PC-3 (cell line): ENCODE measurements around the gene ACBD7. TPM values are rescaled to one million over a fixed set of nuclear protein-coding genes. Genes with fewer than 3 reads are reported as not detected.
A peak's percentile ranks its signal among the peaks of the same experiment; 100 is the strongest.

Experiments used
- ATAC-seq: fragments of 200-7000 bp; cut with Tn5 transposase; 2 replicates; pipeline ENCODE4 v1.9.1; 2020; ENCODE audit warnings: mild to moderate bottlenecking, moderate library complexity
- BruUV-seq: library from RNA; stranded (reverse); fragments of 400-500 nt; replicated peaks from 2 replicates; lab custom pipeline; 2021; lab: Mats Ljungman, UMichigan
- CTCF ChIA-PET: fragments of 300-600 bp; sonication (Branson Sonifier 250); formaldehyde crosslinking; loops from one replicate; lab custom pipeline; 2022; ENCODE audit warnings: antibody characterized with exemption; lab: Charles Lee
- POLR2A ChIA-PET: fragments of 300-600 bp; sonication (Branson Sonifier 250); formaldehyde crosslinking; loops from one replicate; lab custom pipeline; 2022; ENCODE audit warnings: antibody characterized with exemption; ENCODE audit not compliant: unreplicated experiment; lab: Charles Lee
- DNase-seq: peaks from one replicate; pipeline ENCODE4 v3.0.0-alpha.2; 2015
- H2AFZ ChIP-seq: fragments of 300-600 bp; sonication (generic); 2 replicates; pipeline ENCODE4 v1.6.0; 2016; ENCODE audit warnings: antibody characterized with exemption, low read length
- H3F3A ChIP-seq: fragments of 300-600 bp; sonication (generic); one replicate; pipeline ENCODE4 v1.6.0; 2017; ENCODE audit warnings: antibody characterized with exemption, low read length, control low read depth, mild to moderate bottlenecking; ENCODE audit not compliant: unreplicated experiment
- H3K27ac ChIP-seq: fragments of 300-600 bp; sonication (generic); 2 replicates; pipeline ENCODE4 v1.5.1; 2016; ENCODE audit warnings: mild to moderate bottlenecking, low read length
- H3K27me3 ChIP-seq: fragments of 300-600 bp; sonication (generic); 2 replicates; pipeline ENCODE4 v1.6.1; 2016; ENCODE audit warnings: low read length, mixed read lengths
- H3K36me3 ChIP-seq: fragments of 300-600 bp; sonication (generic); 2 replicates; pipeline ENCODE4 v1.6.1; 2016; ENCODE audit warnings: low read depth, mixed run types, low read length, mixed read lengths
- H3K4me1 ChIP-seq: fragments of 300-600 bp; sonication (generic); 2 replicates; pipeline ENCODE4 v1.5.1; 2016; ENCODE audit warnings: low read length; ENCODE audit not compliant: insufficient read depth
- H3K4me2 ChIP-seq: fragments of 300-600 bp; sonication (generic); 2 replicates; pipeline ENCODE4 v1.6.0; 2016; ENCODE audit warnings: low read length
- H3K4me3 ChIP-seq: fragments of 300-600 bp; sonication (generic); 2 replicates; pipeline ENCODE4 v1.5.1; 2016; ENCODE audit warnings: mild to moderate bottlenecking, low read length, mixed read lengths
- H3K79me2 ChIP-seq: fragments of 300-600 bp; sonication (generic); 2 replicates; pipeline ENCODE4 v1.6.1; 2017; ENCODE audit warnings: low read length, mixed read lengths
- H3K9ac ChIP-seq: fragments of 300-600 bp; sonication (generic); 2 replicates; pipeline ENCODE4 v1.6.0; 2016; ENCODE audit warnings: mild to moderate bottlenecking, low read length
- H3K9me2 ChIP-seq: fragments of 300-600 bp; sonication (generic); replicated peaks from 2 replicates; pipeline ENCODE4 v1.6.1; 2016; ENCODE audit warnings: mixed run types, low read length, mixed read lengths
- H3K9me3 ChIP-seq: fragments of 300-600 bp; sonication (generic); 2 replicates; pipeline ENCODE4 v1.6.1; 2016; ENCODE audit warnings: low read length, mixed read lengths
- H4K20me1 ChIP-seq: fragments of 300-600 bp; sonication (generic); 2 replicates; pipeline ENCODE4 v1.6.1; 2016; ENCODE audit warnings: low read length, mixed read lengths
- EZH2 ChIP-seq: fragments of 300-600 bp; sonication (generic); IDR thresholded peaks from one replicate; pipeline ENCODE4 v1.6.1; 2017; ENCODE audit warnings: antibody characterized with exemption, mild to moderate bottlenecking, low read length; ENCODE audit not compliant: unreplicated experiment
- EZH2phosphoT487 ChIP-seq: fragments of 300-600 bp; sonication (generic); IDR thresholded peaks from 2 replicates; pipeline ENCODE4 v1.6.1; 2018; ENCODE audit warnings: mild to moderate bottlenecking, antibody characterized with exemption, low read length, borderline replicate concordance
- intact Hi-C: fragments of 100-400 bp; cut with micrococcal nuclease; formaldehyde crosslinking; loops from 2 replicates; pipeline ENCODE4 v1.9.0; 2023
- total RNA-seq: library from RNA; depleted of rRNA; stranded (reverse); fragments of >200 nt; gene quantifications from 2 replicates; pipeline ENCODE4 v1.2.3, GENCODE V29; 2014
- TF ChIP-seq, protein P1 (sequence below): fragments of 300-600 bp; sonication (generic); conservative IDR thresholded peaks from 2 replicates; pipeline ENCODE4 v1.5.1; 2017; ENCODE audit warnings: antibody characterized with exemption, low read depth, mild to moderate bottlenecking, low read length

Gene ACBD7
- total RNA-seq, 1 experiment from 2014 or later, result 5.4 TPM

DNA sequence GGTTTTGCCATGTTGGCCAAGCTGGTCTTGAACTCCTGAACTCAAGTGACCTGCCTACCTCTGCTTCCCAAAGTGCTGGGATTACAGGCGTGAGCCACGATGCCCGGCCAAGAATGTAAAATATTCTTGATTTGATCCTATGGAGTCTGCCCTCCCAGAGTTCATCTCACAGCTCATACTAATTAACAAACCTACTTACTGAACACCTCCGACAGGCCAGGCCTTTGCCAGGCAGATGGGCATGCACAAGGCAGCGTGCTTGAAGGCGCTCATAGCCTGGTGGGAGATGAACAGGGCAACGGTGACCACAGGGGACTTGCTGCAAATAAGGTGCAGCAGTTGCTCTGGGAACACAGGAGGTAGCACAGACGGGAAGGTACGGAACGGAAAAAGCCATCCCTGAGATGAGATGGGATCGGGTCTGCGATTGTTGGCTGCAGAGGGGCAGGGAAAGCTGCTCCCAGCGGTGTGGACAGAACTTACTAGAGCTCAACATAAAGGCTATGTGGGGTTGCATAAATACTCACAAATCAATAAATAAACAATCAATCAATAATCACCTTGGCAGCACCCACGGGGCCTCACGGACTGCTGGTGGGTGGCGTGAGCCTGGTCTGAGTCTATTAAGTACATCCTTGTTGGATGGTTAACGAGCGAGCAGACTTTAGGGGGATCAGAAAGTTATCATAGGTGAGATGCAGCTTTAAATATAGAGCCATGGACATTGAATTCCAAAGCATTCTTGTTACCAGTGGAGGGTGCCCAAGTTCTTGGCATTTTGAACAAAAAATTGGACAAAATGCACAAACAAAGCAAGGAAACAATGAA is 4.7 kb downstream of the ACBD7 start:
- Histone ChIP-seq H4K20me1 (no peaks in the 10 kb centered on the region), H3K9me3 (no peaks in the 10 kb centered on the region), H3K4me1 (peaks cover 11% of the 10 kb centered on the region; the same call in 1 of the 2 replicates), H3K4me3 (peak overlapping the region; percentile 74), H2AFZ (peak overlapping the region; percentile 77), H3K9ac (peak overlapping the region; percentile 45; the same call in 1 of the 2 replicates), H3K4me2 (peak overlapping the region; percentile 83), H3K27me3 (no peaks in the 10 kb centered on the region), H3F3A (no peaks in the 10 kb centered on the region), H3K9me2 (no peaks in the 10 kb centered on the region), H3K79me2 (no peaks in the 10 kb centered on the region), H3K36me3 (no peaks in the 10 kb centered on the region), H3K27ac (peak overlapping the region; percentile 30; the same call in 1 of the 2 replicates)
- peak; percentile 4; the same call in 1 of the 2 replicates for ATAC-seq
- ChIA-PET CTCF (interaction anchor here (0.7 kb wide), 1 partner anchor 179 kb away, joined by 3 read pairs; no protein-coding TSS in a partner anchor), POLR2A (interaction anchor here (0.7 kb wide), 1 partner anchor 70 kb away, joined by 5 read pairs; no protein-coding TSS in a partner anchor)
- TSS peak; percentile 54 for BruUV-seq
- no peak for TF ChIP-seq EZH2
- TF ChIP-seq, protein P1, sequence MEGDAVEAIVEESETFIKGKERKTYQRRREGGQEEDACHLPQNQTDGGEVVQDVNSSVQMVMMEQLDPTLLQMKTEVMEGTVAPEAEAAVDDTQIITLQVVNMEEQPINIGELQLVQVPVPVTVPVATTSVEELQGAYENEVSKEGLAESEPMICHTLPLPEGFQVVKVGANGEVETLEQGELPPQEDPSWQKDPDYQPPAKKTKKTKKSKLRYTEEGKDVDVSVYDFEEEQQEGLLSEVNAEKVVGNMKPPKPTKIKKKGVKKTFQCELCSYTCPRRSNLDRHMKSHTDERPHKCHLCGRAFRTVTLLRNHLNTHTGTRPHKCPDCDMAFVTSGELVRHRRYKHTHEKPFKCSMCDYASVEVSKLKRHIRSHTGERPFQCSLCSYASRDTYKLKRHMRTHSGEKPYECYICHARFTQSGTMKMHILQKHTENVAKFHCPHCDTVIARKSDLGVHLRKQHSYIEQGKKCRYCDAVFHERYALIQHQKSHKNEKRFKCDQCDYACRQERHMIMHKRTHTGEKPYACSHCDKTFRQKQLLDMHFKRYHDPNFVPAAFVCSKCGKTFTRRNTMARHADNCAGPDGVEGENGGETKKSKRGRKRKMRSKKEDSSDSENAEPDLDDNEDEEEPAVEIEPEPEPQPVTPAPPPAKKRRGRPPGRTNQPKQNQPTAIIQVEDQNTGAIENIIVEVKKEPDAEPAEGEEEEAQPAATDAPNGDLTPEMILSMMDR, result no peak
- TF ChIP-seq EZH2phosphoT487, result no peak
- no peak for DNase-seq
- intact Hi-C loops, result no loop called here

DNA sequence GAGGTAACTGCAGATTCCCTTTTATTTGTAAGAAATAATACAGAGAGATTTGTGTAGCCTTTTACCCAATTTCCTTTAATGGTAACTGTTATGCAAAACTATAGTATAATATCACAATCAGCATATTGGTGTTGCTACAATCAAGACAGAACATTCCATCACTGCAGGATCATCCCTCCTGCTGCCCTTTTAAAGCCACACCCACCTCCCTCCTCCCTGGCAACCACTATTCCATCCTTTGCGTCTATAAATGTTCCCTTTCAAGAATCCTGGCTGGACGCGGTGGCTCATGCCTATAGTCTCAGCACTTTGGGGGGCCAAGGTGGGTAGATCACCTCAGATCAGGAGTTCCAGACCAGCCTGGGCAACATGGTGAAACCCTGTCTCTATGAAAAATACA is 13.2 kb downstream of the ACBD7 start:
- H3K27ac ChIP-seq, result no peak overlapping the region
- no TSS peak for BruUV-seq
- no peaks in the 10 kb centered on the region for H3K9me3 ChIP-seq
- DNase-seq, result no peak
- H3K36me3 ChIP-seq, result no peaks in the 10 kb centered on the region
- H3K9me2 ChIP-seq, result no peaks in the 10 kb centered on the region
- POLR2A ChIA-PET, result no interaction called here
- H3K4me1 ChIP-seq, result no peaks in the 10 kb centered on the region
- no peak overlapping the region for H2AFZ ChIP-seq
- CTCF ChIA-PET, result no interaction called here
- no peak overlapping the region for H3K4me2 ChIP-seq
- H4K20me1 ChIP-seq, result no peaks in the 10 kb centered on the region
- no peaks in the 10 kb centered on the region for H3F3A ChIP-seq
- TF ChIP-seq, protein P1, result no peak
- no peak for TF ChIP-seq EZH2phosphoT487
- TF ChIP-seq EZH2, result no peak
- ATAC-seq, result no peak
- intact Hi-C loops, result no loop called here
- no peaks in the 10 kb centered on the region for H3K27me3 ChIP-seq
- no peaks in the 10 kb centered on the region for H3K79me2 ChIP-seq
- H3K4me3 ChIP-seq, result no peak overlapping the region
- no peak overlapping the region for H3K9ac ChIP-seq

DNA sequence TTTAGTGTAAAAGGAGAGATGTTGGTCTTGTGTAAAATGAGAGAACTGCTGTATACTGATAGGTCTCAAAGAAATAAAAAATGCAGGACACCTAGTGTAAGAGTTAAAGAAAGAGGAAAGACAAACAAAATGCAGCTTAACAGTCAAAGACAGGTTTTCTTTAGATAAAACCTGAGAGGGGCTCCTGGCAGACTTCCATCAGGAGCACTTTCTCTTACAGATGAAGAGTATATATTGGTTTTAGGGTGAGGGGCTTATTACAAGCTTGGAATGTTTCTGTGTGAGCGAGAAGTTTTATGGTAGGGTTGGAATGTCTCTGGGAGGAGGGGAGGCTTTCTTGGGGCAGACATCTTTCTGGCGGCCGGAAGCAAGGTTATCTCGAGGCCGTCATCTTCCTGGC is 16.2 kb downstream of the ACBD7 start:
- intact Hi-C loops, result no loop called here
- Histone ChIP-seq H3K36me3 (no peaks in the 10 kb centered on the region), H2AFZ (no peak overlapping the region), H3K4me3 (no peak overlapping the region), H3K79me2 (no peaks in the 10 kb centered on the region), H3K27ac (no peak overlapping the region), H3K27me3 (no peaks in the 10 kb centered on the region), H4K20me1 (no peaks in the 10 kb centered on the region), H3K4me1 (no peaks in the 10 kb centered on the region), H3K9ac (no peak overlapping the region), H3K9me3 (no peaks in the 10 kb centered on the region), H3F3A (no peaks in the 10 kb centered on the region), H3K4me2 (no peak overlapping the region), H3K9me2 (no peaks in the 10 kb centered on the region)
- ATAC-seq (no peak), DNase-seq (no peak)
- POLR2A ChIA-PET, result no interaction called here
- TF ChIP-seq EZH2phosphoT487, result no peak
- TF ChIP-seq EZH2, result no peak
- TF ChIP-seq, protein P1, result no peak
- BruUV-seq, result no TSS peak
- CTCF ChIA-PET, result no interaction called here
